ENCODE measurements around the gene ZMIZ1. TPM values are rescaled to one million over a fixed set of nuclear protein-coding genes. Genes with fewer than 3 reads are reported as not detected.

Gene ZMIZ1
- total RNA-seq, 1 donor from 2014 or later, result 67.6 TPM

GRCh38 chr10:79238606-79239005 is 169.8 kb downstream of the ZMIZ1 start:
- intact Hi-C loops (cut with micrococcal nuclease), result no loop called here
- Mint-ChIP-seq H3K27ac (no peak overlapping the region), H3K4me1 (ENCODE audit: low read depth) (peaks cover 31% of the 10 kb centered on the region), H3K36me3 (ENCODE audit: low read depth) (no peaks in the 10 kb centered on the region), H3K27me3 (ENCODE audit: insufficient read depth) (no peaks in the 10 kb centered on the region), H3K4me3 (no peak overlapping the region), H3K9me3 (no peaks in the 10 kb centered on the region)
- no peak for DNase-seq (ENCODE audit: low spot score)

GRCh38 chr10:79239275-79239779 is 170.6 kb downstream of the ZMIZ1 start:
- Mint-ChIP-seq H3K9me3 (no peaks in the 10 kb centered on the region), H3K27me3 (ENCODE audit: insufficient read depth) (no peaks in the 10 kb centered on the region), H3K36me3 (ENCODE audit: low read depth) (peaks cover 4% of the 10 kb centered on the region), H3K27ac (no peak overlapping the region), H3K4me3 (no peak overlapping the region), H3K4me1 (ENCODE audit: low read depth) (peaks cover 37% of the 10 kb centered on the region)
- no peak for DNase-seq (ENCODE audit: low spot score)
- intact Hi-C loops (cut with micrococcal nuclease), result no loop called here

GRCh38 chr10:79239924-79240581 is 171.3 kb downstream of the ZMIZ1 start:
- peaks cover 44% of the 10 kb centered on the region for H3K4me1 Mint-ChIP-seq (ENCODE audit: low read depth)
- H3K9me3 Mint-ChIP-seq, result no peaks in the 10 kb centered on the region
- no peaks in the 10 kb centered on the region for H3K27me3 Mint-ChIP-seq (ENCODE audit: insufficient read depth)
- no peak for DNase-seq (ENCODE audit: low spot score)
- peaks cover 11% of the 10 kb centered on the region for H3K36me3 Mint-ChIP-seq (ENCODE audit: low read depth)
- intact Hi-C loops (cut with micrococcal nuclease), result loop anchor here (10.0 kb wide), 2 partner anchors 965 to 1225 kb away; partner anchors contain the start of gene ANXA11
- no peak overlapping the region for H3K27ac Mint-ChIP-seq
- peak overlapping the region; percentile 12 for H3K4me3 Mint-ChIP-seq

GRCh38 chr10:79241629-79241989 is 172.8 kb downstream of the ZMIZ1 start:
- H3K4me3 Mint-ChIP-seq, result peak overlapping the region; percentile 81
- H3K36me3 Mint-ChIP-seq (ENCODE audit: low read depth), result peaks cover 15% of the 10 kb centered on the region
- intact Hi-C loops (cut with micrococcal nuclease), result loop anchor here (10.0 kb wide), 2 partner anchors 963 to 1223 kb away; partner anchors contain the start of gene ANXA11
- no peak for DNase-seq (ENCODE audit: low spot score)
- peak overlapping the region; percentile 83 for H3K27ac Mint-ChIP-seq
- H3K27me3 Mint-ChIP-seq (ENCODE audit: insufficient read depth), result no peaks in the 10 kb centered on the region
- no peaks in the 10 kb centered on the region for H3K9me3 Mint-ChIP-seq
- H3K4me1 Mint-ChIP-seq (ENCODE audit: low read depth), result peaks cover 60% of the 10 kb centered on the region

- H3K4me1 Mint-ChIP-seq (ENCODE audit: low read depth), result peaks cover 65% of the 10 kb centered on the region
- H3K36me3 Mint-ChIP-seq (ENCODE audit: low read depth), result peaks cover 15% of the 10 kb centered on the region
- H3K27ac Mint-ChIP-seq, result peak overlapping the region; percentile 83
- H3K27me3 Mint-ChIP-seq (ENCODE audit: insufficient read depth), result no peaks in the 10 kb centered on the region
- H3K4me3 Mint-ChIP-seq, result peak overlapping the region; percentile 81
- DNase-seq (ENCODE audit: low spot score), result peak; percentile 57
- H3K9me3 Mint-ChIP-seq, result no peaks in the 10 kb centered on the region
- intact Hi-C loops (cut with micrococcal nuclease), result loop anchor here (1.0 to 10.0 kb wide), 8 partner anchors 43 to 1223 kb away; partner anchors contain the start of genes ANXA11, PPIF and ZCCHC24
Measured at GRCh38 chr10:79241990-79242619, 173.3 kb downstream of the ZMIZ1 start.

- Mint-ChIP-seq H3K4me1 (ENCODE audit: low read depth) (peaks cover 71% of the 10 kb centered on the region), H3K27ac (peak overlapping the region; percentile 83), H3K9me3 (no peaks in the 10 kb centered on the region), H3K27me3 (ENCODE audit: insufficient read depth) (no peaks in the 10 kb centered on the region), H3K36me3 (ENCODE audit: low read depth) (peaks cover 15% of the 10 kb centered on the region), H3K4me3 (peak overlapping the region; percentile 81)
- DNase-seq (ENCODE audit: low spot score), result peak; percentile 65
- intact Hi-C loops (cut with micrococcal nuclease), result loop anchor here (1.0 to 10.0 kb wide), 11 partner anchors 43 to 1222 kb away; partner anchors contain the start of genes ANXA11, POLR3A, PPIF and ZCCHC24
Measured at GRCh38 chr10:79242620-79243152, 173.9 kb downstream of the ZMIZ1 start.

- H3K27ac Mint-ChIP-seq, result peak overlapping the region; percentile 96
- peak; percentile 71 for DNase-seq (ENCODE audit: low spot score)
- H3K9me3 Mint-ChIP-seq, result no peaks in the 10 kb centered on the region
- H3K4me3 Mint-ChIP-seq, result peak overlapping the region; percentile 87
- intact Hi-C loops (cut with micrococcal nuclease), result loop anchor here (1.0 to 10.0 kb wide), 7 partner anchors 73 to 1221 kb away; partner anchors contain the start of genes ANXA11 and POLR3A
- H3K36me3 Mint-ChIP-seq (ENCODE audit: low read depth), result peaks cover 19% of the 10 kb centered on the region
- H3K4me1 Mint-ChIP-seq (ENCODE audit: low read depth), result peaks cover 72% of the 10 kb centered on the region
- no peaks in the 10 kb centered on the region for H3K27me3 Mint-ChIP-seq (ENCODE audit: insufficient read depth)
Measured at GRCh38 chr10:79243181-79244067, 174.7 kb downstream of the ZMIZ1 start.

GRCh38 chr10:79244068-79244442 is 175.3 kb downstream of the ZMIZ1 start:
- Mint-ChIP-seq H3K4me1 (ENCODE audit: low read depth) (peaks cover 73% of the 10 kb centered on the region), H3K27ac (peak overlapping the region; percentile 96), H3K4me3 (peak overlapping the region; percentile 87), H3K27me3 (ENCODE audit: insufficient read depth) (no peaks in the 10 kb centered on the region), H3K9me3 (no peaks in the 10 kb centered on the region), H3K36me3 (ENCODE audit: low read depth) (peaks cover 19% of the 10 kb centered on the region)
- intact Hi-C loops (cut with micrococcal nuclease), result loop anchor here (2.0 to 10.0 kb wide), 3 partner anchors 73 to 1221 kb away; partner anchors contain the start of gene ANXA11
- no peak for DNase-seq (ENCODE audit: low spot score)

GRCh38 chr10:79244841-79245504 is 176.2 kb downstream of the ZMIZ1 start:
- H3K27ac Mint-ChIP-seq, result peak overlapping the region; percentile 96
- intact Hi-C loops (cut with micrococcal nuclease), result loop anchor here (2.0 to 10.0 kb wide), 3 partner anchors 72 to 1220 kb away; partner anchors contain the start of gene ANXA11

GRCh38 chr10:79245539-79246208 is 176.9 kb downstream of the ZMIZ1 start:
- Mint-ChIP-seq H3K36me3 (ENCODE audit: low read depth) (peaks cover 19% of the 10 kb centered on the region), H3K9me3 (no peaks in the 10 kb centered on the region), H3K27me3 (ENCODE audit: insufficient read depth) (no peaks in the 10 kb centered on the region), H3K27ac (peak overlapping the region; percentile 96), H3K4me3 (peak overlapping the region; percentile 87), H3K4me1 (ENCODE audit: low read depth) (peaks cover 82% of the 10 kb centered on the region)
- intact Hi-C loops (cut with micrococcal nuclease), result loop anchor here (2.0 to 10.0 kb wide), 3 partner anchors 71 to 1219 kb away; partner anchors contain the start of gene ANXA11
- DNase-seq (ENCODE audit: low spot score), result no peak

More at GRCh38 chr10:79244841-79245504, 176.2 kb downstream of the ZMIZ1 start:
- no peaks in the 10 kb centered on the region for H3K27me3 Mint-ChIP-seq (ENCODE audit: insufficient read depth)
- peaks cover 83% of the 10 kb centered on the region for H3K4me1 Mint-ChIP-seq (ENCODE audit: low read depth)
- H3K36me3 Mint-ChIP-seq (ENCODE audit: low read depth), result peaks cover 19% of the 10 kb centered on the region
- no peaks in the 10 kb centered on the region for H3K9me3 Mint-ChIP-seq
- DNase-seq (ENCODE audit: low spot score), result no peak
- H3K4me3 Mint-ChIP-seq, result peak overlapping the region; percentile 87

GRCh38 chr10:79246209-79246581 is 177.4 kb downstream of the ZMIZ1 start:
- H3K9me3 Mint-ChIP-seq, result no peaks in the 10 kb centered on the region
- intact Hi-C loops (cut with micrococcal nuclease), result loop anchor here (10.0 kb wide), 2 partner anchors 959 to 1219 kb away; partner anchors contain the start of gene ANXA11
- DNase-seq (ENCODE audit: low spot score), result no peak
- peaks cover 82% of the 10 kb centered on the region for H3K4me1 Mint-ChIP-seq (ENCODE audit: low read depth)
- H3K4me3 Mint-ChIP-seq, result peak overlapping the region; percentile 87
- no peaks in the 10 kb centered on the region for H3K27me3 Mint-ChIP-seq (ENCODE audit: insufficient read depth)
- peak overlapping the region; percentile 96 for H3K27ac Mint-ChIP-seq
- peaks cover 19% of the 10 kb centered on the region for H3K36me3 Mint-ChIP-seq (ENCODE audit: low read depth)
